CD1c-positive myeloid dendritic cell (primary cell): ENCODE data around the gene MRPL10.

Experiments
- DNase-seq: peaks from one replicate; pipeline ENCODE4 v3.0.0-alpha.2; 2016; ENCODE audit errors: extremely low spot score

MRPL10 gene

DNA sequence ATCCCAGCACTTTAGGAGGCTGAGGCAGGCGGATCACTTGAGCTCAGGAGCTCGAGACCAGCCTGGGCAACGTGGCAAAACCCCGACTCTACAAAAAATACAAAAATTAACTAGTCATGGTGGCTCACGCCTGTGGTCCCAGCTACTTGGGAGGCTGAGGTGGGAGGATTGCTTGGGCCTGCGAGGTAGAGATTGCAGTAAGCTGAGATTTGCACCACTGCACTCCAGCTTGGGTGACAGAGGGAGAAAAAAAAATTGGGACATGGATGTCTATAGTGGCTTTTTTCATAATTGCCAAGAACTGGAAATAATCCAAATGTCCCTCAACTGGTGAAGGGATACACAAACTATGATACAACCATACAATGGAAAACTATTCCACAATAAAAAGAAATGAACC, 38.4 kb downstream of the MRPL10 start:
- no peak for DNase-seq

DNA sequence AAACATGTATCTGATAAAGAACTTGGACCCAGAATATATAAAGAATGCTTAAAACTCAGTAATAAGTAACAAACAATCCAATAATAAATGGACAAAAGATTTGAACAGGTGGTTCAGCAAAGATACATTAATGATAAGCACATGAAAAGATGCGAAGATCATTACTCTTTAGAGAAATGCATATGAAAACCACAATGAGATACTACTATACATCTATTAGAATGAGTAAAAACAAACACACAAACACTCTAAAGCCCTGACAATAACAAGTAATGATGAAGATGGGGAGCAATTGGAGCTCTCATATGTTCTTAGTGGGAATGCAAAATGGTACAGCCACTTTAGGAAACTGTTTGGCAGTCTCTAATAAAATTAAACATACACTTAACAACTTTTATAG, 38.9 kb downstream of the MRPL10 start:
- DNase-seq, result no peak

GRCh38 chr17:47791025-47791424, 40.3 kb downstream of the MRPL10 start:
- DNase-seq, result no peak

- DNase-seq, result peak; percentile 50
Measured at GRCh38 chr17:47789611-47790561, 41.5 kb downstream of the MRPL10 start.

- DNase-seq, result no peak
Measured at GRCh38 chr17:47785538-47786123, 45.7 kb downstream of the MRPL10 start.

DNA sequence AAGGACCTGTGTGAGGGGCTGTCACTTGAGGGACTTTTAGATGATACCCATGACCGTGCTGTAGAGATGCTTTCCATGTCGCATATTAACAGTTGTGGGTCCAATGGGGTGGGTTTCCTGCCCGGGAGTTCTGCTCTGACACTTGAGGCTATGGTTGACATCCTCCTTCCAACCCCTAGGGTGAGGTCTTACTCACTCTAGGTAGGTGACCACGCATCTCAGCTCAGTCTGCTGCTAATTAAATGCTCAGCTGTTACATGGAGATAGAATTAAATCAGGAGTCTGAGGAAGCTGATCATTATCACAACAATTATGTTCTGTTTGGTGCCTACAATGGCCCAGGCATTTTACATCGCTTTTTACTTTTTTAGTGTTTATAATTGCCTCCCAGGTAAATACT, 49.9 kb downstream of the MRPL10 start:
- DNase-seq, result no peak

GRCh38 chr17:47778184-47778635, 53.1 kb downstream of the MRPL10 start:
- no peak for DNase-seq

DNA sequence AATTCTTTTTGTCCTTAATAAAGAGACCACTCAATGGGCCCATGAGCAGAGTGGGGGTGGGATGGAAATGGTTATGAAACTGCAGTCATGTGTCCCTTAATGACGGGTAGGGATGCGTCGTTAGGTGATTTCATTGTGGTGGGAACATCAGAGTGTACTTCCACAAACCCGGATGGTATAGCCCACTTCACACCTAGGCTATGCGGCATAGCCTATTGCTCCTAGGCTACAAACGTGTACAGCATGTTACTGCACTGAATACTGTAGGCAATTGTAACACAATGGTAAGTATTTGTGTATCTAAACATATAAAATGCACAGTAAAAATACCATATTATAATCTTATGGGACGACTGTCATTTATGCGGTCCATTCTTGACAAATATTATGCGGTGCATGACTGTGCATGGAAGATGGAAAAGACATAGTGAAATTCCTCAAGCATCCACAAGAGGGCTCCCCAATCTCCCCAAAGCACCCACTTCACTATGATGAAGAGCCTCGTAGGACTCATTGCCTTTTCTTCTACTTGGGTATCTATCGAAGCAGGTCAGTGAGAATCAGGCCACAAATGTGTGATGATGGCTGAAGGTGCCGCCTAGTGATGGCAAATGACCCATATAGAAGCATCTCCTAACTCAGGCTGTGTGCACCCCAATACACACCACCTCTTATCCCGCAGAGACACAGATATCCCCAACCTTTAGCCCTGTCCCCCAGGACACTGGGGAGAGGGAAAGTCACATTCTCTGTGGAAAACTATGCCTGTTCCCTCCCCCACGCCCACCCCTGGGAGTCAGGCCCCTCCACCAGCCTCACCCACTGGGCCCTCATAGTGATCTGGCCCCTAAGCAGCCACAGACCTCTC, 54.8 kb downstream of the MRPL10 start:
- DNase-seq, result peak; percentile 65

DNA sequence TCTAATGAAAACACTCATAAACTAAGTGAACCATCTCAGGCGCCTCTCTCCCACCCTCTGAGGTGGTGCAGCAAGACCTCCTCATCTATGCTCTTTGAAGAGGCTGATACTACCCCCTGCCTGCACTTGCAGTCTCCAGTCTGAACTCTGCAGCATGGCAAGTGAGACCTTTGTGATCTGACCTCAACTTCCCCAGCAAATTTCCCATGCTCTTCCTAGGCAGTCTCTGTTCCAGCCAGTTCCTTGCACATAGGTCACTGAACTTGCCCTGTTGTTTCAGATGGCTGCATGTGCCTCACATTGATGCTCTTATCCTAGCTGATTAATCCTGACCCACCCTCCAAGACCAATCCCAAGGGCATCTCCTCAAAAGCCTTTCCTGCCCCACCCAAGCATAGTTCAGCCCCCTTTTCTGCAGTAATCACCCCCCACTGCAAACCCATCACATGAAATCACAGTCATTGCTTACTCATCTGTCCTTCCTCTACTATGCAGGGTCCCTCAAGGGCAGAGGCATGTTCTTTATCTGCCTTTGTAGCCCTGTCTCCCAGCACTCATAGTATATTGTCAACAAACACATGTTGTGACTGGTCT, 56.3 kb downstream of the MRPL10 start:
- no peak for DNase-seq

- DNase-seq, result peak; percentile 32
Measured at GRCh38 chr17:47774331-47774730, 57.0 kb downstream of the MRPL10 start.

DNA sequence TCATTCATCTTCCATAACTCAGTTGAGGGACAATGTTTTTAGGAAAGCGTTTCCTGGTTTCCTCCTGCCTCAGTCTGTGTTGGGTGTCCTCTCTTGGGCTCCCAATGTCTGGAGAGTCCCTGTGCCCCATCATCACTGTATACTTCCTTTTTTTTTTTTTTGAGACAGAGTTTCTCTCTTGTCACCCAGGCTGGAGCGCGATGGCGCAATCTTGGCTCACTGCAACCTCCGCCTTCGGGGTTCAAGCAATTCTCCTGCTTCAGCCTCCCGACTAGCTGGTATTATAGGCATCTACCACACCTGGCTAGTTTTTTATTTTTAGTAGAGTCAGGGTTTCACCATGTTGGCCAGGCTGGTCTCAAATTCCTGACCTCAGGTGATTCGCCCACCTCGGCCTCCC, 57.7 kb downstream of the MRPL10 start:
- DNase-seq, result peak; percentile 46
